ENCODE results near the gene MLF1.

MLF1 gene

DNA sequence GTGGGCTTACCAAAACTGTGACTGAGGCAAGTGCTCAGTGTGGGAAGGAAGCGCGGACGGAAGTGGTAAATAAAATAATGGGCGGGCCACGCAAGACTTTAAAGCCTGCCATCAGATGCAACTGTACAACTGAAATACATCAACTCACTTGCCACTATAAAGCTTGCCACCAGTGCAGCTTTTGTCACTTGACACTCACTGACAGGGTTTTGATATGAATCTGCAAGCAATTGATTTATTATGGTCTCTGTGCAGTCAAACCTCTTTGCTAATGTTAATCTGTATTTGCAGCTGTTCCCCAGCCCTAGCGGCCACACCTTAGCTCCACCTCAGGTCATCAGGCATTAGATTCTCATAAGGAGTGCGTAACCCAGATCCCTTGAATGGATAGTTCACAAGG lies 71.0 kb downstream of the MLF1 start:
- Mint-ChIP-seq H3K36me3 (ENCODE audit: low read depth) (peaks cover 6% of the 10 kb centered on the region), H3K4me3 (no peak overlapping the region), H3K9me3 (no peaks in the 10 kb centered on the region), H3K4me1 (ENCODE audit: low read depth) (peaks cover 19% of the 10 kb centered on the region), H3K27me3 (ENCODE audit: low read depth) (no peaks in the 10 kb centered on the region), H3K27ac (no peak overlapping the region)

DNA sequence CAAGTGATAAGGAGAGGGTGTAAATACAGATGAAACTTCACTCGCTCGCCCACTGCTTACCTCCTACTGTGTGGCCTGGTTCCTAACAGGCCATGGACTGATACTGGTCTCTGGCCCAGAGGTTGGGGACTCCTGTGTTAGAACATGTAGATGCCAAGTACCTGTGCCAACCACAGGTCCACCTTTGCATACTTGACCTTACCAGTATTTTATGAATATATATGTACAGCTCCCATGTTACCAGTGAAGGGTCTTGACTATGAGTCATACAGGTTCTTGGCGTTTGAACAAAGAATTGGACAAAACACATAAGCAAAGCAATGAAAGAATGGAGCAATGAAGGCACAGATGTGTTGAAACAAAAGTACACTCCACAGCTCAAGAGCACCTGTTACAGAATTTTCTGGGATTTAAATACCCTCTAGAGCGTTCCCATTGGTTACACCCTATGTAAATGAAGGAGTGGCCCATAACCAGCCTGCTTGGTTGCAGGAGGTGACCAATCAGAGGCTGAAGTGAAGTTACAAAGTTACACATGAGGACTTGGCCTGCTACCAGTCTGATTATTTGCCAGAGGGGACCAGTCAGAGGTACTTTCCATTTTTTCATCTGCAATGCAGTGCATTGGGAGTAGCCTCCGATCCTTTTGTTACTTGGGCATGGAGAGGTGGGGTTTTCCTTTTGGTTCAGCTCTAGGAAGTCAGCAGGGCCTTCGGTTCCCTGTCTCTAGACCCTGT lies 71.6 kb downstream of the MLF1 start:
- Mint-ChIP-seq H3K4me3 (no peak overlapping the region), H3K4me1 (ENCODE audit: low read depth) (peaks cover 21% of the 10 kb centered on the region)

DNA sequence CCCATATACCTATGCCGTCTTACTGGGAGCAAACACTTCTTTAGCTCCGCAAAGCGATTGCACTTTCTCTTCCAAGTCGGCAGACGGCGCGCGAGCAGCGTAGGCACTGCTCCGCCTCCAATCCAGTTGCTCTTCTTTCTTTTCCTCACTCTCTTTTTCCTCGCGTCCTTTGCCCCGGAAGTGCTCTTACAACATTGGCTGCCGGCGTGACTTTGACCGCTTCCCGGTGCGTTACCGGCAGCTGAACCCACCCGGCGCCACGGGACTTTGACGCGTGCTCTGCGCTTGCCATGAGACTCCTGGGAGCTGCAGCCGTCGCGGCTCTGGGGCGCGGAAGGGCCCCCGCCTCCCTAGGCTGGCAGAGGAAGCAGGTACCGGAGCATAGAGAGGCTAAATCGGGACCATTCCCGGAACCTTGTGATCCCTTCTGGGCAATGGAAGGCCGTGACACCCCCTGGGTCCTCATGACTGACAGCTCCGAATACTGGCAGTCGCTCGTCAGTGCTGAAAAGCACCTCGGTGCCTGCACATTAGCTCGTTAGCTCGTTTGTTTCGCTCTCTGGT lies 73.4 kb downstream of the MLF1 start, which contains the start of gene GFM1:
Gene GFM1, plus strand, starts transcription at position 183 of the 564 bp plus-strand sequence. Its CDS starts 108 bp downstream, at position 291.
- peaks cover 22% of the 10 kb centered on the region for H3K36me3 Mint-ChIP-seq (ENCODE audit: low read depth)
- H3K27me3 Mint-ChIP-seq (ENCODE audit: low read depth) = no peaks in the 10 kb centered on the region
- peaks cover 28% of the 10 kb centered on the region for H3K4me1 Mint-ChIP-seq (ENCODE audit: low read depth)
- peak within 1 kb of the TSS; percentile 89 for H3K27ac Mint-ChIP-seq
- H3K4me3 Mint-ChIP-seq = peak within 1 kb of the TSS; percentile 93
- no peaks in the 10 kb centered on the region for H3K9me3 Mint-ChIP-seq

More for the DNA sequence above, 71.6 kb downstream of the MLF1 start:
- no peaks in the 10 kb centered on the region for H3K27me3 Mint-ChIP-seq (ENCODE audit: low read depth)
- no peak overlapping the region for H3K27ac Mint-ChIP-seq
- no peaks in the 10 kb centered on the region for H3K9me3 Mint-ChIP-seq
- H3K36me3 Mint-ChIP-seq (ENCODE audit: low read depth) = peaks cover 11% of the 10 kb centered on the region

DNA sequence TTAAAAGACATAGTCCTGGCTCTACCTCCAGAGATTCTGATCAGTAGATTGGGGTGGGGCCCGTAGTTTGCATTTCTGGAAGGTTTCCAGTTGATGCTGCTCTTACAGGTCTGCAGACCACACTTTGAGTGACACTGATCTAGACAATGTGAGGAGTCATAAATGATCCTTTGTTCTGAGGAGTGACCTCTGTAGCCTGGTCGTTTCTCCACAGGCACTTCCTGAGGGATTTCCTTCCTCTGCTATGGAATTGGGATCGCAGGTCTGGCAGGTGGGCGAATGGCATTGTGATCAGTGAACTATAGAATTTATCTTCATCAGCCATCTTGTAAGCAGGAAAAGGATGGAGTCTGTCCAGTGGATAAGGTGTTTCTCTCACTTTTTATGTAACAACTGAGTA lies 78.8 kb downstream of the MLF1 start:
- Mint-ChIP-seq H3K27ac (no peak overlapping the region), H3K9me3 (no peaks in the 10 kb centered on the region), H3K27me3 (ENCODE audit: low read depth) (no peaks in the 10 kb centered on the region), H3K4me3 (no peak overlapping the region), H3K36me3 (ENCODE audit: low read depth) (peaks cover 35% of the 10 kb centered on the region), H3K4me1 (ENCODE audit: low read depth) (peaks cover 22% of the 10 kb centered on the region)

DNA sequence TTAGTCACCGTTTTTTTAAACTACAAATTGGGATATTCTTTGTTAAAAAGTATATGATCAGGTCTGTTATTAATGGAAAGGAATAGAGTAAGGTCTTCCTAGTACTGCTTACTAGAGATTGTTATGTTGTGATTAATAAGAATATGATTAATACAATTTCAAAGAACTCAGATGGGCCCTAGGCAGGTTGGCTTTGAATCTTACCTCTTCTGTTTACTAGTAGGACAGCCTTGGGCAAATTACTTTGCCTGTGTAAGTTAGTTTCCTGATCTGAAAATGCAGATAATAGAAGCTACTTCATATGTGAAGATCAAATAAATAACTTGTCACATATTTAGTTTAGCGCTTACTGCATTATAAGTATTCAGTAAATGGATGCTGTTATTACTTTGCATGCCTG lies 80.2 kb downstream of the MLF1 start:
- H3K36me3 Mint-ChIP-seq (ENCODE audit: low read depth) = peaks cover 37% of the 10 kb centered on the region
- peaks cover 13% of the 10 kb centered on the region for H3K4me1 Mint-ChIP-seq (ENCODE audit: low read depth)
- no peaks in the 10 kb centered on the region for H3K9me3 Mint-ChIP-seq
- H3K27ac Mint-ChIP-seq = no peak overlapping the region
- H3K4me3 Mint-ChIP-seq = no peak overlapping the region
- H3K27me3 Mint-ChIP-seq (ENCODE audit: low read depth) = no peaks in the 10 kb centered on the region

DNA sequence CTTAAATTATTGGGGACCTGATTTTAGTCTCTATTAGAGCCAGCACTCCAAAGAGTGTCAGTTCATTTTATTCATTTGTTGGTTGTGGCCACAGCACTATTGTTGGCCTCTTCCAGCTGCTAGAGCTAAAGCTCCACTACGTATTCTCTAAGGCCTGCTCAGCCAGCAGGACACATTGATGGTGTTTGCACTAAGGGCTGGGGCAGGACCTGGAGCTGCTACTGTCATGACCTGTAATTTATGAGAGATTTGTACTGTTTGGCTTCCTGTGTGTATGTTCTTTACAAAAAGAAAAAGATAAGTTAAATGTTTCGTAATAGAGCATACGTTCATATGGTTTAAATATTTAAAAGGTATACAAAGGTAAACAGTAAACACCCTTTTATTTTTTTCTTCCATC lies 81.5 kb downstream of the MLF1 start:
- Mint-ChIP-seq H3K27me3 (ENCODE audit: low read depth) (no peaks in the 10 kb centered on the region), H3K4me1 (ENCODE audit: low read depth) (peaks cover 6% of the 10 kb centered on the region), H3K27ac (no peak overlapping the region), H3K36me3 (ENCODE audit: low read depth) (peaks cover 34% of the 10 kb centered on the region), H3K9me3 (no peaks in the 10 kb centered on the region), H3K4me3 (no peak overlapping the region)

All from T-helper 1 cell treated with Interleukin-12 subunit alpha and Interleukin-12 subunit beta and Interleukin-4 antibody, amounts not matched to agents 30 μg/mL and 1 μg/mL, for 36 hours (primary cell).